ENCODE data around the gene NT5DC1.

NT5DC1 gene

GRCh38 chr6:116144605-116145004, 44.0 kb downstream of the NT5DC1 start:
- no peak for DNase-seq

GRCh38 chr6:116145803-116146675, 45.4 kb downstream of the NT5DC1 start:
- DNase-seq: no peak

- DNase-seq: no peak
These were observed 52.0 kb downstream of the NT5DC1 start for GRCh38 chr6:116152620-116153019.

GRCh38 chr6:116154887-116155286, 54.2 kb downstream of the NT5DC1 start:
- no peak for DNase-seq

- DNase-seq: no peak
These were observed 56.0 kb downstream of the NT5DC1 start for GRCh38 chr6:116156405-116157326.

- no peak for DNase-seq
These were observed 56.7 kb downstream of the NT5DC1 start for GRCh38 chr6:116157391-116157790.

GRCh38 chr6:116158641-116159040, 58.0 kb downstream of the NT5DC1 start:
- DNase-seq: no peak

- DNase-seq: no peak
These were observed 59.3 kb downstream of the NT5DC1 start for GRCh38 chr6:116159782-116160524.

GRCh38 chr6:116165596-116165995, 64.9 kb downstream of the NT5DC1 start:
- DNase-seq: no peak

GRCh38 chr6:116166369-116166768, 65.7 kb downstream of the NT5DC1 start:
- no peak for DNase-seq

GRCh38 chr6:116168148-116168547, 67.5 kb downstream of the NT5DC1 start:
- no peak for DNase-seq

GRCh38 chr6:116169880-116170279, 69.2 kb downstream of the NT5DC1 start:
- DNase-seq: no peak

GRCh38 chr6:116170358-116171057, 69.9 kb downstream of the NT5DC1 start:
- DNase-seq: no peak

- no peak for DNase-seq
These were observed 73.3 kb downstream of the NT5DC1 start for GRCh38 chr6:116173928-116174327.

GRCh38 chr6:116175344-116175743, 74.7 kb downstream of the NT5DC1 start:
- DNase-seq: no peak

- no peak for DNase-seq
These were observed 75.9 kb downstream of the NT5DC1 start for GRCh38 chr6:116176596-116176995.

GRCh38 chr6:116180375-116180774, 79.7 kb downstream of the NT5DC1 start:
- DNase-seq: no peak

- no peak for DNase-seq
These were observed 88.8 kb downstream of the NT5DC1 start for GRCh38 chr6:116189472-116189871.

- no peak for DNase-seq
These were observed 89.9 kb downstream of the NT5DC1 start for GRCh38 chr6:116190550-116190949.

- no peak for DNase-seq
These were observed 91.2 kb downstream of the NT5DC1 start for GRCh38 chr6:116191881-116192280.

GRCh38 chr6:116192786-116193185, 92.1 kb downstream of the NT5DC1 start:
- no peak for DNase-seq

GRCh38 chr6:116196841-116197240, 96.2 kb downstream of the NT5DC1 start:
- DNase-seq: no peak
